Choroid plexus epithelial cell (primary cell): Measurements from ENCODE around the gene ERC1.
"Not testable (repeated sequence)": the region's sequence is repeated elsewhere in the genome, so short reads cannot be mapped to it uniquely, and the experiment has no call there.

Experiments used
- DNase-seq: peaks from one replicate; pipeline ENCODE4 v3.0.0-alpha.2; 2010; ENCODE audit warnings: low read depth
- H3K4me3 ChIP-seq: 2 replicates; pipeline ENCODE4 v1.5.1; 2011; ENCODE audit warnings: low read depth, mild to moderate bottlenecking, control low read depth, low read length, moderate library complexity
- CTCF ChIP-seq: conservative IDR thresholded peaks from 2 replicates; pipeline ENCODE4 v1.5.1; 2011; ENCODE audit warnings: low read depth, mild to moderate bottlenecking, control low read depth, inconsistent platforms, low read length, moderate library complexity

Gene ERC1

GRCh38 chr12:1203735-1204019, 212.7 kb downstream of the ERC1 start:
- TF ChIP-seq CTCF, result no peak
- no peak overlapping the region for H3K4me3 ChIP-seq
- peak; percentile 34 for DNase-seq

GRCh38 chr12:1204581-1205121, 213.6 kb downstream of the ERC1 start:
- peak; percentile 56 for DNase-seq
- no peak for TF ChIP-seq CTCF
- H3K4me3 ChIP-seq, result peak overlapping the region; percentile 58

- H3K4me3 ChIP-seq, result no peak overlapping the region
- TF ChIP-seq CTCF, result no peak
- DNase-seq, result peak; percentile 29
Measured at GRCh38 chr12:1205512-1206060, 214.6 kb downstream of the ERC1 start.

GRCh38 chr12:1206118-1206734, 215.2 kb downstream of the ERC1 start:
- no peak for TF ChIP-seq CTCF
- H3K4me3 ChIP-seq, result no peak overlapping the region
- no peak for DNase-seq

- DNase-seq, result no peak
- TF ChIP-seq CTCF, result no peak
- H3K4me3 ChIP-seq, result no peak overlapping the region
Measured at GRCh38 chr12:1207276-1207675, 216.3 kb downstream of the ERC1 start.

- not testable (repeated sequence) for H3K4me3 ChIP-seq, DNase-seq
Measured at GRCh38 chr12:1208719-1209118, 217.7 kb downstream of the ERC1 start.

- no peak for DNase-seq
- no peak for TF ChIP-seq CTCF
- no peak overlapping the region for H3K4me3 ChIP-seq
Measured at GRCh38 chr12:1212526-1212925, 221.5 kb downstream of the ERC1 start.
